GM23338 (cell line): ENCODE measurements around the gene EMID1.

Source experiments
- JUNB ChIP-seq: IDR thresholded peaks from one replicate; pipeline ENCODE4 v1.6.1; 2016; ENCODE audit warnings: antibody characterized with exemption; ENCODE audit not compliant: unreplicated experiment
- TF ChIP-seq, protein P1 (sequence below), 2 experiments: fragments of 200-600 bp in 1 of 2; sonication (generic) in 1 of 2; conservative IDR thresholded peaks; 2 replicates each; pipeline versions ENCODE4 v1.5.1 to v1.6.1; 2016 to 2017; ENCODE audit warnings: antibody characterized with exemption in 2 of 2, low read depth in 2 of 2, mild to moderate bottlenecking in 2 of 2, moderate library complexity in 1 of 2

DNA sequence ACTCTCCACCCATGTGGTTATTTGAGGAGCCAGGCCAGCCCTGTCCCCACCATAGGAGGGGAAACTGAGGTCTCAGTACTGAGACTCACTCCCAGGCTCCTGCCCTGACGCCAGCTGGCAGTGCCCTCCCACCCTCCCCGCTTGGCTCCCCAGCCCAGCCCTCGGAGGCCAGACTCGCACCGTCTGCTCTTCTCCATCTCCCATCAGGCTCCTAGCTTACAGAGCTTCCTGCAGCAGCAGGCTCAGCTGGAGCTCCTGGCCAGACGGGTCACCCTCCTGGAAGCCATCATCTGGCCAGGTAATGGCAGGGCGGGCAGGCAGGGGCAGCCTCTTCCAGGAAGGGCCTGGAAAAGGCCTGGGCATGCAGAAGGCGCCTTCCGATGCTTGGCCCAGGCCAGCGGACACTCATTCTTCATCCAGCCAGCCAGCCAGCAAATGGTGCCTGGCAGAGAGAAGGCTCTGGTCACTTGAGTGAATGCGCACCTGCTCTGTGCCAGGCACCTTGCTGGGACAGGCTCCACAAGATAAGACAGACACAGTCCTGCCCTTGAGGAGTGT, 49.4 kb downstream of the EMID1 start:
- TF ChIP-seq JUNB: no peak
- TF ChIP-seq, protein P1, sequence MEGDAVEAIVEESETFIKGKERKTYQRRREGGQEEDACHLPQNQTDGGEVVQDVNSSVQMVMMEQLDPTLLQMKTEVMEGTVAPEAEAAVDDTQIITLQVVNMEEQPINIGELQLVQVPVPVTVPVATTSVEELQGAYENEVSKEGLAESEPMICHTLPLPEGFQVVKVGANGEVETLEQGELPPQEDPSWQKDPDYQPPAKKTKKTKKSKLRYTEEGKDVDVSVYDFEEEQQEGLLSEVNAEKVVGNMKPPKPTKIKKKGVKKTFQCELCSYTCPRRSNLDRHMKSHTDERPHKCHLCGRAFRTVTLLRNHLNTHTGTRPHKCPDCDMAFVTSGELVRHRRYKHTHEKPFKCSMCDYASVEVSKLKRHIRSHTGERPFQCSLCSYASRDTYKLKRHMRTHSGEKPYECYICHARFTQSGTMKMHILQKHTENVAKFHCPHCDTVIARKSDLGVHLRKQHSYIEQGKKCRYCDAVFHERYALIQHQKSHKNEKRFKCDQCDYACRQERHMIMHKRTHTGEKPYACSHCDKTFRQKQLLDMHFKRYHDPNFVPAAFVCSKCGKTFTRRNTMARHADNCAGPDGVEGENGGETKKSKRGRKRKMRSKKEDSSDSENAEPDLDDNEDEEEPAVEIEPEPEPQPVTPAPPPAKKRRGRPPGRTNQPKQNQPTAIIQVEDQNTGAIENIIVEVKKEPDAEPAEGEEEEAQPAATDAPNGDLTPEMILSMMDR (conservative IDR thresholded peaks at IDR 0.05; ENCODE audit: low read depth in 2 of 2): no peak
